CD4-positive, alpha-beta T cell (primary cell): ENCODE data around the gene TMEFF2. TPM values are rescaled to one million over a fixed set of nuclear protein-coding genes. Genes with fewer than 3 reads are reported as not detected.

ENCODE experiments used
- ATAC-seq: fragments of 200-7000 bp; cut with Tn5 transposase; one replicate; pipeline ENCODE4 v1.10.0; 2022; ENCODE audit warnings: mild to moderate bottlenecking; ENCODE audit not compliant: poor library complexity
- CTCF ChIA-PET: fragments of 350-600 bp; sonication (Branson Sonifier 250); formaldehyde crosslinking; loops from one replicate; lab custom pipeline; 2021; ENCODE audit warnings: antibody characterized with exemption, inconsistent platforms; lab: Charles Lee
- POLR2A ChIA-PET: fragments of 350-600 bp; sonication (Branson Sonifier 250); formaldehyde crosslinking; loops from one replicate; lab custom pipeline; 2021; ENCODE audit warnings: antibody characterized with exemption, inconsistent platforms; lab: Charles Lee
- DNase-seq, 14 experiments: peaks; one replicate each; pipeline ENCODE4 v3.0.0-alpha.2; 2013 to 2020; ENCODE audit warnings: mixed read lengths in 2 of 14
- H3K27ac ChIP-seq, 2 donors: one replicate each; pipeline versions ENCODE4 v1.5.1 to v1.7.0; 2013; ENCODE audit warnings: low read length in 2 of 2, low read depth in 1 of 2, mild to moderate bottlenecking in 1 of 2
- H3K27me3 ChIP-seq, 2 experiments: 1 replicate in 1 of 2; 2 replicates in 1 of 2; pipeline versions ENCODE4 v1.6.1 to v1.7.0; 2013; ENCODE audit warnings: low read length in 2 of 2, control low read depth in 1 of 2, mild to moderate bottlenecking in 1 of 2, moderate library complexity in 1 of 2; ENCODE audit not compliant: insufficient read depth in 2 of 2, control insufficient read depth in 1 of 2
- H3K36me3 ChIP-seq: one replicate; pipeline ENCODE4 v1.6.1; 2013; ENCODE audit warnings: low read length, control low read depth; ENCODE audit not compliant: insufficient read depth
- H3K4me1 ChIP-seq: one replicate; pipeline ENCODE4 v1.6.1; 2013; ENCODE audit warnings: low read length, control low read depth; ENCODE audit not compliant: insufficient read depth
- H3K4me3 ChIP-seq: one replicate; pipeline ENCODE4 v1.5.1; 2013; ENCODE audit warnings: mild to moderate bottlenecking, low read length, moderate library complexity
- H3K9me3 ChIP-seq, 2 experiments: 1 replicate in 1 of 2; 2 replicates in 1 of 2; pipeline versions ENCODE4 v1.6.1 to v1.7.0; 2013; ENCODE audit warnings: low read length in 2 of 2, mild to moderate bottlenecking in 2 of 2, control low read depth in 1 of 2, moderate library complexity in 1 of 2; ENCODE audit not compliant: control insufficient read depth in 1 of 2, insufficient read depth in 1 of 2
- H3K27ac Mint-ChIP-seq: one replicate; pipeline ENCODE4 v1.8.0; 2020; ENCODE audit warnings: mixed read lengths
- H3K27me3 Mint-ChIP-seq: one replicate; pipeline ENCODE4 v1.8.0; 2021; ENCODE audit warnings: mixed read lengths
- H3K36me3 Mint-ChIP-seq: one replicate; pipeline ENCODE4 v1.8.0; 2021; ENCODE audit warnings: low read depth, mixed read lengths
- H3K4me1 Mint-ChIP-seq: one replicate; pipeline ENCODE4 v1.8.0; 2021; ENCODE audit warnings: low read depth, mixed read lengths
- H3K4me3 Mint-ChIP-seq: one replicate; pipeline ENCODE4 v1.8.0; 2020; ENCODE audit warnings: mild to moderate bottlenecking, mixed read lengths
- H3K9me3 Mint-ChIP-seq: one replicate; pipeline ENCODE4 v1.8.0; 2020; ENCODE audit warnings: mixed read lengths
- intact Hi-C, 2 experiments: fragments of 100-400 bp; cut with DNase I in 1 of 2; cut with micrococcal nuclease in 1 of 2; formaldehyde crosslinking; loops; one replicate each; pipeline versions ENCODE4 v1.15.1 to v1.9.0; 2023 to 2025; cut with DNase I, micrococcal nuclease
- total RNA-seq, 174 experiments: library from RNA in 2 of 174; stranded (reverse) in 2 of 174; gene quantifications; one replicate each; pipeline ENCODE4 v1.2.3 and lab custom pipeline; 2021 to 2026
- TF ChIP-seq, protein P1 (sequence below): fragments of 200-600 bp; IDR thresholded peaks from one replicate; pipeline ENCODE4 v1.8.0; 2022; ENCODE audit warnings: antibody characterized with exemption, mild to moderate bottlenecking

Gene TMEFF2
- total RNA-seq, 2 experiments from 2014 or later = not detected

GRCh38 chr2:192230889-192231453 is 36.2 kb upstream of the TMEFF2 start:
- Histone ChIP-seq H3K4me1 (no peaks in the 10 kb centered on the region), H3K27me3 (no peaks in the 10 kb centered on the region), H3K27ac (no peak overlapping the region), H3K36me3 (no peaks in the 10 kb centered on the region), H3K9me3 (no peaks in the 10 kb centered on the region), H3K4me3 (no peak overlapping the region)
- Mint-ChIP-seq H3K27me3 (no peaks in the 10 kb centered on the region), H3K27ac (no peak overlapping the region), H3K4me3 (no peak overlapping the region), H3K4me1 (no peaks in the 10 kb centered on the region), H3K36me3 (no peaks in the 10 kb centered on the region), H3K9me3 (no peaks in the 10 kb centered on the region)
- ChIA-PET POLR2A (no interaction called here), CTCF (no interaction called here)
- DNase-seq (no peak), ATAC-seq (no peak)
- TF ChIP-seq, protein P1, sequence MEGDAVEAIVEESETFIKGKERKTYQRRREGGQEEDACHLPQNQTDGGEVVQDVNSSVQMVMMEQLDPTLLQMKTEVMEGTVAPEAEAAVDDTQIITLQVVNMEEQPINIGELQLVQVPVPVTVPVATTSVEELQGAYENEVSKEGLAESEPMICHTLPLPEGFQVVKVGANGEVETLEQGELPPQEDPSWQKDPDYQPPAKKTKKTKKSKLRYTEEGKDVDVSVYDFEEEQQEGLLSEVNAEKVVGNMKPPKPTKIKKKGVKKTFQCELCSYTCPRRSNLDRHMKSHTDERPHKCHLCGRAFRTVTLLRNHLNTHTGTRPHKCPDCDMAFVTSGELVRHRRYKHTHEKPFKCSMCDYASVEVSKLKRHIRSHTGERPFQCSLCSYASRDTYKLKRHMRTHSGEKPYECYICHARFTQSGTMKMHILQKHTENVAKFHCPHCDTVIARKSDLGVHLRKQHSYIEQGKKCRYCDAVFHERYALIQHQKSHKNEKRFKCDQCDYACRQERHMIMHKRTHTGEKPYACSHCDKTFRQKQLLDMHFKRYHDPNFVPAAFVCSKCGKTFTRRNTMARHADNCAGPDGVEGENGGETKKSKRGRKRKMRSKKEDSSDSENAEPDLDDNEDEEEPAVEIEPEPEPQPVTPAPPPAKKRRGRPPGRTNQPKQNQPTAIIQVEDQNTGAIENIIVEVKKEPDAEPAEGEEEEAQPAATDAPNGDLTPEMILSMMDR = no peak
- intact Hi-C loops = no loop called here

DNA sequence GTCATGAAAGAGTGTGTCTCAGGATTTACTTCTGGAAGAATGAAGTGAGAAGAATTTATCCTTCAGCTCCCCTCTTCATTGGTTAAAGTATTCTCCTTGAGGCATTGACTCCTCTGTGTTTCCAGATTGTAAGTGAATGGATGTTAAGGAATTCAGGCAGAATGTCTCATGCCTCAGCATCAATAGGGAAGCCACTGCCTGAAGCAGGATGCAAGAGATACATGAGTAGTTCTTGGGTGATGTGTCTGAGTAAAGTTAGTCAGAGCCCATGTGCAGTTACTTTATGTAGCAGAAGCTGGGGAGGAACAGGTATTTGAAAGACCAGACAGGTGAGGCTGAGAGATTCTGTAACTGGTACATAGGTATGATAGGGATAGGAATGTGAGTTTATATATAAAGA is 34.0 kb upstream of the TMEFF2 start:
- CTCF ChIA-PET = no interaction called here
- Histone ChIP-seq H3K9me3 (no peaks in the 10 kb centered on the region), H3K27ac (no peak overlapping the region), H3K27me3 (no peaks in the 10 kb centered on the region), H3K36me3 (no peaks in the 10 kb centered on the region), H3K4me3 (no peak overlapping the region), H3K4me1 (no peaks in the 10 kb centered on the region)
- no peak overlapping the region for H3K4me3 Mint-ChIP-seq
- DNase-seq (no peak), ATAC-seq (no peak)
- intact Hi-C loops = no loop called here
- H3K9me3 Mint-ChIP-seq = no peaks in the 10 kb centered on the region
- TF ChIP-seq, protein P1 = no peak
- no peaks in the 10 kb centered on the region for H3K36me3 Mint-ChIP-seq
- no peaks in the 10 kb centered on the region for H3K4me1 Mint-ChIP-seq
- H3K27me3 Mint-ChIP-seq = no peaks in the 10 kb centered on the region
- no peak overlapping the region for H3K27ac Mint-ChIP-seq
- POLR2A ChIA-PET = no interaction called here

GRCh38 chr2:192218970-192219369 is 24.2 kb upstream of the TMEFF2 start:
- DNase-seq (no peak), ATAC-seq (no peak)
- H3K27ac ChIP-seq = no peak overlapping the region
- TF ChIP-seq, protein P1 = no peak
- H3K9me3 ChIP-seq = no peaks in the 10 kb centered on the region
- intact Hi-C loops = no loop called here
- H3K36me3 Mint-ChIP-seq = no peaks in the 10 kb centered on the region
- no peak overlapping the region for H3K4me3 Mint-ChIP-seq
- H3K9me3 Mint-ChIP-seq = no peaks in the 10 kb centered on the region
- no peaks in the 10 kb centered on the region for H3K27me3 ChIP-seq
- H3K27ac Mint-ChIP-seq = no peak overlapping the region
- no peaks in the 10 kb centered on the region for H3K4me1 Mint-ChIP-seq
- CTCF ChIA-PET = no interaction called here
- no peaks in the 10 kb centered on the region for H3K4me1 ChIP-seq
- no peaks in the 10 kb centered on the region for H3K36me3 ChIP-seq
- peaks cover 8% of the 10 kb centered on the region for H3K27me3 Mint-ChIP-seq
- H3K4me3 ChIP-seq = no peak overlapping the region
- POLR2A ChIA-PET = no interaction called here
